COLO829 (cell line): ENCODE results near the gene PCSK5.
"Not testable (repeated sequence)": the region's sequence is repeated elsewhere in the genome, so short reads cannot be mapped to it uniquely, and the experiment has no call there.

Experiments
- DNase-seq: peaks from one replicate; pipeline ENCODE4 v3.0.0; 2012; ENCODE audit warnings: low spot score

PCSK5 gene

DNA sequence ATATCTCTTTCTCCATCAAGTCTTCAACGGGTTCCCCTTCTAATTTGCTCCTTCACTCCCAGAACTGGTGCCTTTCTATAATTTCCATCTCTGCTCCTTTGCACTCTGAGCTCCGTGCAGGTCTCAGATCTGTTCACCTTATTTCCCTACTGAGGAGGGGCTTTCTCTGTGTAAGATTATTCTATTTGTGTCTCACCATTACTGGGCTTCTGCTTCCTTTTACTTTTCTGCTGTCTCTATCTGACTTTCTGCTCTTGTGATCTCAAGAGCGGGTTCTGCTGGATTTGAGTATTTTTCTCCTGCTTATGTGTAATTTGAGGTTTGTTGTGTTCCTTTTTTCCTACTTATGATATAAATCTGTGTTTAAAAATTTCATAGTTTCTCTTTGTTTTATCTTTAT lies 117.5 kb downstream of the PCSK5 start:
- DNase-seq: no peak

DNA sequence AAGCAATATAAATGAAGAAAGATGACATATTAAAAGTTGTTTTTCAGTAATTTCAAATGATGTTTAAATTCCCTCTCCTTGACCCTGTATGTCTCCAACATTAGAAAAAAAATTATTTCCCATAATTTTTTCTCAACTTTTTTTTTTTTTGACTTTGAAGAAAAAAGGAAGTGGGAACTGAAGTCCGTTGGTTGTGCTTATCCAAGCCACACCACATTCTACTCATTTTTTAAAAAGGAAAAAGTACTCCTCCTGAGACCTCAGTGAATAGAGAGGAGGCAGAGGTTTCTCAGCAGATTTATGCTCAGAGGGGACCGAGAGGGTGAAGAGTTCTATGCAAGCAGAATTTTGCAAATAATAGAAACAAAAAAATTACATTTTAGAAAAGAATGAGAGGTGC lies 123.3 kb downstream of the PCSK5 start:
- no peak for DNase-seq

DNA sequence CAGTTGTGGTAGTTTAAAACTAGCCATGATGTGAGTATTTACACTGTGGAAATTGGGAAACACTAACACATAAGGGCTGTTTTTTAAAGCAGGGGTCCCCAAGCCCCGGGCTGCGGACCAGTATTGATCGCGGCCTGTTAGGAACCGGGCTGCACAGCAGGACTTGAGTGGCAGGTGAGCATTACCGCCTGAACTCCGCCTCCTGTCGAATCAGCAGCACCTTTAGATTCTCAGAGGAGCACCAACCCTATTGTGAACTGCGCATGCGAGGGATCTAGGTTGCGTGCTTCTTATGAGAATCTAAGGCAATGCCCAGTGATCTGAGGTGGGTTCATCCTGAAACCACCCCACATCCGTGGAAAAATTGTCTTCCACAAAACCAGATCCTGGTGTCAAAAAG lies 127.8 kb downstream of the PCSK5 start:
- no peak for DNase-seq

DNA sequence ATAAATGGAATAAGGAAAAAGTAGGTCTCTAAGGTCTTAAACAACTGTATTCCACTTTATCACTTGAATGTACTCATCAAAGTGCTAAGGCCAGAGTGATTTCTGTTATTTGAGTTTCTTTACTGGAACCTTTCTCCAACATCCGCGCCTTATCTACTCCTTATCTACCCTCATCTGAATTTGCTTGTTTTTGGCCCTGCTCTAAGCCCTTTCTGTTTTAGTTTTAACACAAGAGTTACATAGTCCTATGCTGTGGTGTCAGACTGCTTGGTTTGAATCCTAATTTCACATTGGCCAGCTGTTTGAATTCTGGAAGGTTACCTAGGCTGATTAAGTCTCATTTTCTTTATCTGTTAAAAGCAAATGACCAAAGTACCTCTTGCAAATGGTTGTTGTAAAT lies 128.3 kb downstream of the PCSK5 start:
- DNase-seq: no peak

DNA sequence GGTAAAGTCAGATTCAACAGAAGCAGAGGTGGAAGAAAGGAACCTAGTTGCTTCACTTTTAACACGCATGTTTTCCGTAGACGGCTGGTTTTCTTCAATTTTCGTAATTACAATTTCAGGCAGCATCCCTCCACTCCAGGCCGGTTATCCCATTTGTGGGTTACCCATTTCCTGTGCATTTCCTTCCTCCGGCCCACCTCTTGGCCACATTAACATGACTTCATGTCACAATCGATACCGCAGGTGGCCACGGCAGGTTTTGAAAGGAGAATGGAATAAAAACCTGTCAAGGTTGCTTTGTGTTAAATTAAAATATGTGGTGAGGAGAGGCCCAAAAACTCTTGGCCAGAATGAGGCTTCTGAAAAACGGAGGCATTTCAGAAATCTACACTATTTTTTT lies 130.2 kb downstream of the PCSK5 start:
- no peak for DNase-seq

DNA sequence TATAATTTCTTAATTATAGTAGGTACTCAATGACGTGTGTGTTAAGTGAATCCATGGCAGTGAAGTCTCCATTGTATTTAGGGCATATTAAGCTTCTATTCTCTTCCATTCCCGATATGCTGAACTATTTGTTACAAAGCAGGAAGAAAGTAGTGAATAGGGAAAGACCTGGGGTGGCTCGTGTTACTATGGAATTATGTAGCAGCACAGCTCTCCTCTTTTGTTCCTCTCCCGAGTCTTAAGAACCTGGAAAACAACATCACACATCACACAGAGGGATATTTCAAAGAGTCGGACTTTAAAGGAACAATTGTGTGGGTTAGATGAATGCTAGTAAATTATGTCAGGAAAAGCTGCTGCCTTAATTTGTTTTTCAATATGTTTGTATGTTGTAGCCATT lies 131.8 kb downstream of the PCSK5 start:
- no peak for DNase-seq

DNA sequence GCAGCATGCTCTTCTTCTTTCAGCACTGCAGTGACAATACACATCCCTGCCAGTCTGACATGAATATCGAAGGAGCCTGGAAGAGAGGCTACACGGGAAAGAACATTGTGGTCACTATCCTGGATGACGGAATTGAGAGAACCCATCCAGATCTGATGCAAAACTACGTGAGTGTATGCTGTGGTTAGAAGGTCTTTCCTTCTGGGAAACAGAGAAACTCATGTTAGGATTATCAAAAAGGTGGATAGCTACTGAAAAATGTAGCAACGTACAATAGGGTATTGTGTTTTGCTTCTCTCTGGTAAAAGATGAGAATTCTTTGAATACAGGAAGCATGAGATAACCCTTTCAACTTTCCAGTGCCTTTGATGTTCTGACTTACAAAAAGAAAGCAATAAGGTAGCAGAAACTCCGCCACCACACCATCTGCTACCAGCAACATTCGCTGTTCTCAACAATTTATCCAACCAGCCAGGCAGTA lies 133.3 kb downstream of the PCSK5 start:
- DNase-seq: peak; percentile 27

DNA sequence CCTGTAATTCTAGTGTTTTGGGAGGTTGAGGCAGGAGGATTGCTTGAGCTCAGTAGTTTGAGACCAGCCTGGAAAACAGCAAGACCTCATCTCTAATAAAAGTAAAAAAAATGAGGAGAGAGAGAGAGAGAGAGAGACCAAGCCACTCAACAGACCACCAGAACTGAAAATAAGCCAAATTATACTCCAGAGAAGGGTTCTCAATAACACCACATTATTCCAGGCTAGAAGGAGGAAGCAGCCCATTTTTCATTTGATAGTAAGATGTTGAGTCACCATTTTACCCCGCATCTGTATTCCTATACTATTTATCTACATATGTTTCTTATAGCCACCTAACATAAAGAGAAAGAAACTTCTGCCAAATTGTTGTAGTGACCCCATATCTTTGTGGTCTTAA lies 134.8 kb downstream of the PCSK5 start:
- no peak for DNase-seq

DNA sequence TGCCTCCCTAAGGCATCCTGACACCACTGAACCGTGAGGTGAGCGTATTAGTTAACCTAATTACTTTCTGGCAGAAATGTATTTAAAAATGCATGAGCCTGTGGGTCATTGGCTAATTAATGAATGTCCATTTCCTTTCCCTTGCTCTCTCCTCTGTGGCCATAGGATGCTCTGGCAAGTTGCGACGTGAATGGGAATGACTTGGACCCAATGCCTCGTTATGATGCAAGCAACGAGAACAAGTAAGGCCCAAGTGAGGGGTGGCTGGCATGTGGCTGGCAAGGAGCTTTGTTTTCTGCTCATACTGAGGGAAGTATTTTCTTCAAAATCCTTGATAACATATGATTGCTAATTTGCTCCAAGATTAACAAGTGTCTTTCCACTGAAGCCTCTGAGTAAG lies 136.3 kb downstream of the PCSK5 start:
- DNase-seq: no peak

DNA sequence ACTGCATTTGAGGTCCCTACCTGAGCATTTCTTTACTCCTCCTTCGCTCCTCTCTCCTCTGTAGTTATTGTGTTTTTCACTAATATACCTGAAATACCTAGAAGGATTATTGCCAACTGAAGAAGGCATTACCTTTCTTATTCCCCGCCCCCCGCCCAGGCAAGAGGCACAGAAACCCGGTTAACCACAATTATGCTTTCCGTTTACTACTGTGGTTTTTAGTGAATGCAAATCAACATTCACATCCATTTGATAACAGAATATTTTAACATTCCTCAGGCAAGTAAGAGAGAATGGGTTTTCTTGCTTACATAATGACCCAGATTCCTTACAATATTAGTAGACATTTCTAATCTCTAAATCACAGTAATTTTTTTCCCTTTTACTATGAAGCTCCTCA lies 136.9 kb downstream of the PCSK5 start:
- DNase-seq: no peak

DNA sequence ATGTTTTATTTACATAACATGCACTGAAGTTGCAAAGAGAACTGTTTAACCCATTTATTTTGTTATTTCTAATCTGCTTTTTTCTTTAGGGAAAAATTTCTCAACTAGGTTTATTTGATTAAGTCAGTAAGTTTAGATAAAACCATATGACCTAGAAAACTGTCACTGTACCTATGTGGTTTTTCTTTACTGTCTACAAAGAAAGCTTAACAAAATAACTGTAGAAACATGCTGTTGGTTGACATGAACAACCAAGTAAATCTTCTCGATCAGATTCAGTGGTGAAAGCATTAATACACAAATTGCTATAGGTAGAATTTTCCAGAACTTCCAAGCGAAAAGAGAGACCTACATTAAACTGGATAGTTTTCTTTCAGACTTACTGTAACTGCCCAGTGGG lies 137.4 kb downstream of the PCSK5 start:
- DNase-seq: no peak

DNA sequence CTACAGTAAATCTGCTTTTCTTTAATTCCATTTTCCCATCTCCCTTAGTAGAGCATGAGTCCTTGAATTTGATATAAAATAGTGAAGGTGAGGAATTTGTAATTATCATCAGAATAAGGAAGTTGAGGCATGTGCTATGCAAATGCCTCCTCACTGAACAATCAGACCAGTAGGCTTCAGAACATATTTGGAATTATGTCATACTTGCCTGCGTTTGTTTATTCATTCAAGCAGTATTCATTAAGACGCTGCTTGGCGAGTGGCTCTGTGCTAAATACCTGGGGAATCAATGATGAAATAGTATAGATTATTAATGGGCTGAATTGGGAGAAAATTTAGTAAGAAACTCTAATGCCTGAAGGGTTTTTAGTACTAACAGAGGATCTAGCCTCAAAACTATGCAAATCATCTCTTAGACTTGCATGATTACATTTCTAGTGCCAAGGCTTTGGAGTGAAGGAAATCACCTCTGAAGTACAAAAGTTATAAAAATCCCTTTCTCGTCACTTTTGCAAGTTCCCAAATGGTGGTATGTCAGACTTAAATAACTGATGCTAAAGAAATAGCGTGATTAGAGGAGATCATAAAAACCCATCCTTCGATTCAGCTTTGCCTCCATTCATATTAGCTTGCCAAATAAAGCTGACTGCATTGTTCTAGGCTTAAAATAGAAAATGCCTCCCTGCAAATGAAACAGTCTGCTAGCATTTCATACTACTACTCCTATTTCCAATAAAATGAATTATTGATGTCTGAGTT lies 141.7 kb downstream of the PCSK5 start:
- DNase-seq: no peak

DNA sequence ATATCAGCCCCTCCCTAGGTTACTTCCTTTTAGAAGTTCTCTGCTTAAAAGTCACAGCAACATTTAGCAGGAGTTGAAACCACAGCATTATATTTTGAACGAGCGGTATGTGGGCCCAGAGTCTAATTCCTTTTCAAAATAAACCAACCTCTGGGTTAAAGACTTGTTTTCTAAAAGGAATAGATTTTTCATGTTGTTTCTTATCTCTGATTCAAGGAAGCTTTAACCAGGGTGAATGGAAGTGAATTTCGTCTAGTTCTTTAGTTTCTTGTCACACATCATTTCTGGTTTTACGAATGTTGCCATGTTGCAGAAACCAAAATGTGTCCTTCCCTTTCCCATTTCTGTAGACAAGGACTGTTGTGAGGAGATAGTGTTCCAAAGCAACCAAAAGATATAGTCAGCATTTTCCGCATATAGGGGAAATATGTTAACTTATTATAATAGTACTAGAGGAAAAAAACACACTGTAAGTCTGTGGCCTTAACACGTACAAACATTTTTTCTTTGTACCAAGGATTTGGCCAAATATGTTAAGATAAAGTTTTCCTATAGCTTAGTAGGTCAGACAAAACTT lies 142.4 kb downstream of the PCSK5 start:
- no peak for DNase-seq

DNA sequence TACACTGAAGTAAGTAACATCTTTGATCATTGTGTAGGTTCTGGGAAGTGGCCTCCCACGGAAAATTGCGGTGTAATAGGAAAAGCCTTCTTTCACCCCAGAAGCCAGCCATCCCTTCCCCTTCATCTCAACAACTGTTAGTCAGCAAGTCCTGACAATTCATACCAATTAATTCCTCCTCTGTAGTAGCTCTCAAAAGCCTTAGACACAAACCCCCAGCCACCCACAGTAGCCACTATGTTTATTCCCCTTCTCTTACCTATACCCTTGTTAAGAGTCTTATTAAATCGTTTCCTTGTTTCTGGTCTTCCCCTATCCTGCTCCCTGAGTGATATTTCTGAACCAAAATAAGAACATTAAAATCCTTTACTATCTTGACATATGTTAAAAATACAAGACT lies 143.6 kb downstream of the PCSK5 start:
- no peak for DNase-seq

DNA sequence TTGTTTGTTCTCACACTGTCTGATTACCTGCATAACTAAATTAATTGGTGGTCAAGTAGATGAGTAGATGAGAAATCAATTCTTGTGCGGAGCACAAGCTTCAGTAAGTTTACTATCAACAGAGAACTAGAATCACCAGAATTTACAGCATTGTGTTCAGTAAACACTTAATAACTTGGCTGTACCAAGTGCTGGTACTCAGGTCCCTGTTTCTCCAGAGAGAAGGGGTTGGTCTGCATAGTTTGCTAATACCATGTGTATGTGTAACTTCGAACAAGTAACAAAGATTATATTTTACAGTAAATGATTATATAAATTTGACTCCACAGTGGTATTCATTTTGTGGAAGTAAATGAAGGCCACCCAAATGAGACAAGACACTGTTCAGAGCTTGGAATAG lies 146.3 kb downstream of the PCSK5 start:
- DNase-seq: no peak

DNA sequence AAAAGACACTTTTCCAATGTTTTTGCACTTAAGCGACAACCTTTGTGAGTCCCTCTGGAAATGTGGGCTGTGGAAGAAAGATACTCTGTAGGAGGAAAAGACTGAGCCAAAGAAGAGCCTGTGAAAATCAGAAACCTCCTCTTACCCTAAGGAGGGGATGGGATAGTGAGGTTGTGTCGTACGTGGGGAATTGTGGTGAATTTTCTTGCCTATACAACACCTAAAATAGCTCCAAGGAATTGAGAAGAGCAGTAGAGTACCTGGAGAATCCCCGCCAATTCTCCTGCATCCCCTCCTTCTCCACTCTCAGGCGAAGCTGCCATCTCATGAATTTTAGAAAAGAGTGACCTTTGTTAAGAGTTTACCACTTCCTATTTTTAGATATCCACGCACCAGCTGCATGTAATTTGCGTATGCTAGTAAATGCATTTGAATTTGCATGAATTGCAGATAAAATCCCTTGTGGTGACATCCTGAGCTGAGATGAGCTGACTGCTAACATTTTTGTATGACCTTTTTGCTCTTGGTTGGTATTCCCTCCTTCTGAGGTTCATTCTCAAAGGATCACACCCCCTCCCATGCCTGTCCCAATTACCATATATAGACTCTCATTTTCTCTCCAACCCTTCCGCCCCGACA lies 147.2 kb downstream of the PCSK5 start:
- DNase-seq: no peak

DNA sequence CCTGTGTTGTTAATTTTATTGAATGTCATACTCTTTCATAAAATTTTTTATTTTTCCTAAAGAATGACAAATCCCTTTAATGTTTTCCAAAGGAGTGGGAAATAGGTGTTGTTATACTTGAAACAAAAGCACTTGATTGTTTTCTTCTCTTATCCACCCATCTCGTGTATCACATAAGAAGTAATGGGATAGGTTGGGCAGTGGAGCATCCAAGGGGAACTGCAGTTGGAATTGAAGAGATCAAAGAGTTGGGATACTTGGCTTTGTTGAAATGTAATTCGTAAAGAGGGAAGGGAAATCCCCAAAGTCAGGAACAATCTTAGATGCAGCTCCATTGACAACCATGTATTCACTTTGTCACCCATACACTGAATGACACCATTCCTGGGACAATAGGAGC lies 148.0 kb downstream of the PCSK5 start:
- DNase-seq: no peak

DNA sequence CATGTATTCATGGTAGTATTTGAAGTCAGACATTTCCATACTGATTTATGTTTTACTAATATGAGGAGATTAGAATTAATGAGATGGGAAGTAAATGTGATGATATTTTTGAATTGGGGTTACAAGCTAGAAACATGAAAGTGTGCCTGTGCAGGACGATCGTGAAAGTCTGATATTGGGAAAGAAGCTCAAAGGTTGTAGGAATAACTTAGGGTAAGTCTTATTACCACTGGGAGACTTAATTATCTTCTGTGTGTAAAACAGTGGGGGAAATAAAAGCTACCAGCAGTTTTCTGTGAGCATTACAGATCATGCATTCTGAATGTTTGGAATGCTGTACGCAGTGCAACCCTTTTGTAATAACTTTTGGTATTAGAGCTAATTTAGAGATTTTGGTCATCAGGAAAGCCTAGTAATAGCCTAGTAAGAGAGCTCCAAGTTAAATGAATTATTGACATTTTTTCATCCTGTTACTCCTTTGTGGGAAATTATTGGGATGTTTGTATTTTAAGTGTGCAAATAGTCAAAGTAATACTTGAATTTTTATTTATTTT lies 153.9 kb downstream of the PCSK5 start:
- DNase-seq: no peak

DNA sequence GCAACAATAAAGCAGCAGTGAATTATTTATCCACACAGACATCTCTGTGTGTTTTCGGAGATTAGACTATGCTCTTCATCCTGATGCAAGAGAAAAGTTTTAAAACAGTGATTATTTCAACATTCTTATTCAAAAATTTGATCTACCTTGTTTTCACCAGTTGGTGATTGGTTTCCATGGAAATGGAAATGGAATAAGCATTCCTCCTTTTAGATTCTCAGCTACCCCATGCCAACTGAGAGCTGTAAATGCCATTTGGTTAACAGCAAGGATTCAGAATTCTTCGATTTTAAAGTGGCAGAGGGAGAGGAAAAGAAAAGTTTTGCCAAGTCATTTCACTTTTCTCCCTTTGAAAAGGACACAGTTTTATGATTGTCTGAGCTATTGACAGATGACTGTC lies 154.7 kb downstream of the PCSK5 start:
- no peak for DNase-seq

DNA sequence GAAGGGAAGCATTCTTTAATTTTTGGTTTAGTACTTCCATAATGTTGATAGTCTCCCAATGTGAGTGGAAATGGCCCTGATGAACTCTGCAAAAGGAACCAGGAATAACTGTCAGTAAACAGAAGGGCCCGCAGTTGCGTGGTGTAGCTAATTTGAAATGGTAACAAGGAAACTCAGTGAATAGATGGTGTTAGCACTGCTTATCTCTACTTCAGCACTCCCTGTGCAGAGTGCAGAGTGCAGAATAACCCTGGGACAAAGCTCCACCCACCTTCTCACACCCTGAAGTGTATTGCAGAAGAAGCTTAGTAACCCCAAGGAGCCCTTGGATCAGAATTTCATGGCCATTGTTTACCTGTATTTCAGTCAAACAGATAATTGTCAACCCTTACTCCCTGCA lies 158.9 kb downstream of the PCSK5 start:
- DNase-seq: no peak

DNA sequence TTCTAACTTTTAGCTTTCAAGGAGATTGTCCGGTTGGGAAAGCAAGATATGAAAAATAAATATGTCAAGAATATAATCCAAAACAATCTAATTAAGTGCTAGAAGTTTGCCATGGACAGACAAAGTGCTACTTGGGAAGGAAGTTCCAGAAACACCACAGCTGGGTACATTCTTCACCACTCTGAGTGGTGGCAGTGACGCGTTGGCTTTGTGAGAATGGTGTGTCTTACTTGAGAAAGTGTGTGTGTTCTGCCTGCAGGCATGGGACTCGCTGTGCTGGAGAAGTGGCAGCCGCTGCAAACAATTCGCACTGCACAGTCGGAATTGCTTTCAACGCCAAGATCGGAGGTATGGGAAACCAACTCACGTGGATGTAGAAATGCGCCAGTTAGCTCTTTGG lies 177.2 kb downstream of the PCSK5 start:
- no peak for DNase-seq

DNA sequence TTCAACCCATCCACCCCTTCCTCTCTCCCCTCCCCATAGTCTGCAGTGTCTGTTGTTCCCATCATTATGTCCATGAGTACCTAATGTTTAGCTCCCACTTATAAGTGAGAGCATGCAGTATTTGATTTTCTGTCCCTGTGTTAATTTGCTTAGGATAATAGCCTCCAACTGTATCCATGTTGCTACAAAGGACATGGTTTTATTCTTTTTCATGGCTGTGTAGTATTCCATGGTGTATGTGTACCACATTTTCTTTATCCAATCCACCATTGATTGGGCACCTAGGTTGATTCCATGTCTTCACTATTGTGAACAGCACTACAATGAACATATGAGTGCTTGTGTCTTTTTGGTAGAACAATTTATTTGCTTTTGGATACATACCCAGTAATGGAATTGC lies 187.1 kb downstream of the PCSK5 start:
- no peak for DNase-seq

DNA sequence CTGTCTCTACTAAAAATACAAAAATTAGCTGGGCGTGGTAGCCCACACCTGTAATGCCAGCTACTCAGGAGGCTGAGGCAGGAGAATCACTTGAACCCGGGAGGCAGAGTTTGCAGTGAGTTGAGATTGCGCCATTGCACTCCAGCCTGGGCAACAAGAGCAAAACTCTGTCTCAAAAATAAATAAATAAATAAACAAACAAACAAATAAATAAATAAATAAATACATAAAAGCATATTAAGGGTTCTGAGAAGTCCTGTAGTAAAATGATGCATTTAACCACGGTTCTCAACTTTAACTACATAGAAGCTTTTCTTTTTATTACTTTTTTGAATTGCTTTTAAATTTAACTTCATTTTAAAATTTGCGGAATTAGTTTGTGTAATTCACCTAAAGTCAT lies 190.8 kb downstream of the PCSK5 start:
- DNase-seq: not testable (repeated sequence)
